GM12878 (cell line): ENCODE data around the gene HOXC5. TPM values are rescaled to one million over a fixed set of nuclear protein-coding genes. Genes with fewer than 3 reads are reported as not detected.

Experiments used
- ATAC-seq: fragments of 200-7000 bp; cut with Tn5 transposase; 3 replicates; pipeline ENCODE4 v1.9.1; 2020; ENCODE audit warnings: mild to moderate bottlenecking, moderate library complexity
- BruUV-seq: library from RNA; stranded (reverse); fragments of 400-500 nt; replicated peaks from 2 replicates; lab custom pipeline; 2021; lab: Mats Ljungman, UMichigan
- CTCF ChIA-PET: fragments of 300-600 bp; sonication (Branson Sonifier 250); formaldehyde crosslinking; extraction: SDS; loops from one replicate; lab custom pipeline; 2021; ENCODE audit warnings: inconsistent platforms; lab: Yijun Ruan, JAX
- POLR2A ChIA-PET: fragments of 350-600 bp; formaldehyde crosslinking; extraction: SDS; loops from one replicate; lab custom pipeline; 2021; ENCODE audit warnings: inconsistent platforms; lab: Charles Lee
- RAD21 ChIA-PET: fragments of 300-600 bp; sonication (Branson Sonifier 250); formaldehyde crosslinking; loops from one replicate; lab custom pipeline; 2023; ENCODE audit warnings: antibody characterized with exemption; ENCODE audit not compliant: unreplicated experiment; lab: Charles Lee
- SMC1A ChIA-PET: fragments of 300-600 bp; sonication (Branson Sonifier 250); formaldehyde crosslinking; loops from one replicate; lab custom pipeline; 2023; ENCODE audit not compliant: unreplicated experiment, uncharacterized antibody; lab: Charles Lee
- DNase-seq: peaks from one replicate; pipeline ENCODE4 v3.0.0-alpha.2; 2011; ENCODE audit warnings: low read depth, low spot score
- FAIRE-seq: peaks from 3 replicates; lab custom pipeline; 2011; peaks lifted over from hg19 to GRCh38; lab: Jason Lieb, UNC
- H2AFZ ChIP-seq: 2 replicates; pipeline ENCODE4 v1.6.0; 2011; ENCODE audit warnings: low read depth, low read length, control low read depth; ENCODE audit not compliant: control insufficient read depth
- H3K27ac ChIP-seq: 2 replicates; pipeline ENCODE4 v1.5.1; 2011; ENCODE audit warnings: control low read depth; ENCODE audit not compliant: control insufficient read depth, insufficient read depth
- H3K27me3 ChIP-seq, 2 experiments: replicated peaks in 1 of 2; 2 replicates each; pipeline versions ENCODE4 v1.6.0 to v1.6.1; 2011; ENCODE audit warnings: low read length in 1 of 2; ENCODE audit not compliant: control insufficient read depth in 2 of 2, insufficient read depth in 2 of 2
- H3K36me3 ChIP-seq, 2 experiments: 2 replicates each; pipeline ENCODE4 v1.5.1; 2011; ENCODE audit warnings: low read length in 1 of 2; ENCODE audit not compliant: control insufficient read depth in 2 of 2, insufficient read depth in 2 of 2
- H3K4me1 ChIP-seq: 2 replicates; pipeline ENCODE4 v1.6.1; 2011; ENCODE audit warnings: mild to moderate bottlenecking, low read length, moderate library complexity, mixed read lengths; ENCODE audit not compliant: control insufficient read depth, insufficient read depth
- H3K4me2 ChIP-seq: 2 replicates; pipeline ENCODE4 v1.6.0; 2011; ENCODE audit warnings: control low read depth; ENCODE audit not compliant: control insufficient read depth, insufficient read depth
- H3K4me3 ChIP-seq: fragments of 200-600 bp; sonication (generic); 2 replicates; pipeline ENCODE4 v1.5.1; 2016
- H3K79me2 ChIP-seq: 2 replicates; pipeline ENCODE4 v1.6.0; 2011; ENCODE audit warnings: low read length; ENCODE audit not compliant: control insufficient read depth, insufficient read depth
- H3K9ac ChIP-seq: 2 replicates; pipeline ENCODE4 v1.8.0; 2011; ENCODE audit warnings: low read length, control low read depth, mixed read lengths; ENCODE audit not compliant: control insufficient read depth, insufficient read depth
- H3K9me3 ChIP-seq: replicated peaks from 3 replicates; pipeline ENCODE4 v1.5.1; 2011; ENCODE audit warnings: mild to moderate bottlenecking, low read length; ENCODE audit not compliant: control insufficient read depth, insufficient read depth
- H4K20me1 ChIP-seq: 2 replicates; pipeline ENCODE4 v1.6.0; 2011; ENCODE audit not compliant: control insufficient read depth, insufficient read depth
- MLLT1 ChIP-seq: fragments of 450-650 bp; IDR thresholded peaks from 2 replicates; pipeline ENCODE4 v1.6.1; 2016; ENCODE audit warnings: mild to moderate bottlenecking
- POLR2A ChIP-seq: IDR thresholded peaks from 2 replicates; pipeline ENCODE4 v1.6.1; 2011; ENCODE audit warnings: low read depth, mild to moderate bottlenecking, low read length
- TCF3 ChIP-seq: IDR thresholded peaks from 2 replicates; pipeline ENCODE4 v1.6.1; 2012; ENCODE audit warnings: low read depth, mild to moderate bottlenecking, low read length, borderline replicate concordance; ENCODE audit not compliant: insufficient read depth
- WGBS: methylation state at CpG from one replicate; pipeline ENCODE4 v1.1.6; 2016; ENCODE audit warnings: low lambda C conversion rate; ENCODE audit not compliant: insufficient replicate concordance, insufficient coverage; ENCODE audit errors: missing lambda C conversion rate; 5-methylcytosine and 5-hydroxymethylcytosine counted together
- in situ Hi-C: fragments of 300-500 bp; cut with MboI; formaldehyde crosslinking; loops from 9 replicates; pipeline ENCODE4 v1.14.3; 2018; ENCODE audit warnings: mixed read lengths
- intact Hi-C: fragments of 100-400 bp; cut with micrococcal nuclease; formaldehyde crosslinking; loops from one replicate; pipeline ENCODE4 v1.14.2; 2022; ENCODE audit not compliant: unreplicated experiment
- polyA plus RNA-seq, 11 experiments: library from polyadenylated mRNA; depleted of rRNA in 4 of 11; unstranded in 6 of 11; stranded (reverse) in 5 of 11; fragments of >200 nt; fragmentation: Nextera tagmentation in 4 of 11; fragmentation: Illumina TruSeq in 1 of 11; extraction: Ambion mirVana in 4 of 11; extraction: Trizol in 1 of 11; gene quantifications; 1 replicate in 1 of 11; 2 replicates in 10 of 11; pipeline versions ENCODE4 v1.2.1 to v1.2.3, GENCODE V29; 2011 to 2016; ENCODE audit warnings: inconsistent platforms in 2 of 11, missing spikeins in 2 of 11, low read depth in 1 of 11
- total RNA-seq, 4 experiments: library from RNA; depleted of rRNA in 3 of 4; stranded (reverse); fragments of >200 nt in 3 of 4; fragmentation: Illumina TruSeq in 1 of 4; extraction: Trizol in 1 of 4; gene quantifications; 2 replicates each; pipeline versions ENCODE4 v1.2.1 to v1.2.3, GENCODE V29; 2013 to 2021

Gene HOXC5
- total and polyA plus RNA-seq, 10 of the 15 experiments (the other 5 are each of a cell fraction or from before 2014, with no cell fraction given): 0.11 TPM; not detected in 9

DNA sequence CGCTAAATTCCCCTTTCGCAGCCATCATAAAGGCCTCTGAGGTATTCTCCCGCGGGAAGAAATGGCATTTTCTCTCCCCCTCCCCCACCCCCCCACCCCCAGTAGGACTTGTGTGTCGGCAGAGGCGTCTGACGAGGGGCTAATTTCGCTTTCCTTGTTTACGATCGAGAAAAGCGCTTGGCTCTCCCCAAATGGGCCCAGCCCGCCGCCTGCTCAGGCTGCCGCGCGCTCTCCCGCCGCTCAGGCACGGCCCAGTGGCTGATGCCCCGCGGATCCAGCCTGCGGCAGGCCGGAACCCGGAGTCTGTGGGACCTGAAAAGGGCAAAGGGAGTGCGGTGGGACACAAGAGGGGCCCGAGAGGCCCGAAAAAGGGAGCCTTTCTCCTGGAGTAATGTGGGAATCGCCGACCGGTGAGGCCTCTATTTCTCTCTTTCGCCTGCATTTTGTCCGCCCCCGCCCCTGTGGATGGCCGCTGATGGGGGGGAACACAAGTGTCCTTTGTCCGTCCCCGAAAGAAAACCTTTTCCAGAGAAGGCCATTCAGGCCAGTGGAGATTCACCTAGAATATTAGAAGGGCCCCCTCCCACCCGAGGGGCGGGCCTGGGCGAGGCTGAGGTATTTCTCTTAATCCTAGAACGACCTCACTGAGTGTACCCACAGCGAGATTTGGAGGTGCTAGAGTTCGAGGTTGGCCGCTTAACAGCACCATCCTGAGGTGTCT, 13.6 kb upstream of the HOXC5 start:
- intact Hi-C loops (no loop called here), in situ Hi-C loops (no loop called here)
- Histone ChIP-seq H4K20me1 (no peaks in the 10 kb centered on the region; the same call in 1 of the 2 replicates), H3K9me3 (no peaks in the 10 kb centered on the region), H3K27ac (peak overlapping the region; percentile 80; the same call in 1 of the 2 replicates), H3K79me2 (no peaks in the 10 kb centered on the region), H3K9ac (peak overlapping the region; percentile 93), H3K36me3 (no peaks in the 10 kb centered on the region), H2AFZ (no peak overlapping the region; the same call in 1 of the 2 replicates), H3K4me2 (peak overlapping the region; percentile 95; the same call in 1 of the 2 replicates), H3K4me3 (no peak overlapping the region; the same call in 1 of the 2 replicates), H3K4me1 (peaks cover 21% of the 10 kb centered on the region), H3K27me3 (peaks cover 6 to 19% of the 10 kb centered on the region in 2 experiments)
- WGBS: 82% methylated on average over 36 of the region's 43 CpGs
- ChIA-PET CTCF (no interaction called here), RAD21 (no interaction called here), SMC1A (no interaction called here), POLR2A (no interaction called here)
- DNase-seq (no peak), ATAC-seq (no peak), FAIRE-seq (no peak)
- no TSS peak for BruUV-seq
- TF ChIP-seq POLR2A (peak; percentile 34; the same call in 1 of the 2 replicates), TCF3 (no peak), MLLT1 (peak; percentile 57; the same call in 1 of the 2 replicates)
